Measurements from ENCODE around the gene S100Z. TPM values are rescaled to one million over a fixed set of nuclear protein-coding genes. Genes with fewer than 3 reads are reported as not detected.

S100Z gene
- total RNA-seq, 1 donor from 2014 or later, result not detected

DNA sequence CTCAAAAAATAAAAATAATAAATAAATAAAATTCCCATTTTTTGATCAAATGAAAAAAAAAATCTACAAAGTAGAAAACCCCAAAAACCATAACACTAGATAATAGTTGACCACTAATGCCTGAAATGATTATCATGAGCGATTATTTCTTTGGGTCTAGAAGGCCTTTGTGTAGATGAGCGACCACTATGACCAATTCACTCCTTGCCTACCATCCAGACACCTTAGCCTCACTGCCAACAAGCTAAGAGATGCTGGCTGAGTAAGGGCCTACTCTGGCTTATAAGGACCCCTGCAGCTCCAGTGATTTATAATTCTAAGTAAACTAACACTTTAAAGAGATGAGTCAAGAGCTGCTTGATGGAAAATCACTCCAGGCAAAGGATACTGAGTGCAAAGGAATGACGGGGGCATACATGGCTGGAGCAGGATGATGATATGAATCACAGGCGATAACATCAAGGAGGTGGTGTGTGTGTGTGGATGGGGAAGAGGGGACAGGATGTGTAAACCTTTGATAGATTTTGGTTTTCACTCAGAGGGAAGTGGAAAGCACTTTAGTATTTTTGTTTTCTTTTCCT, 35.7 kb upstream of the S100Z start:
- no peaks in the 10 kb centered on the region for H3K27me3 ChIP-seq (ENCODE audit: control insufficient read depth, insufficient read depth, low read length)
- no peaks in the 10 kb centered on the region for H3K36me3 ChIP-seq (ENCODE audit: control insufficient read depth, insufficient read depth, low read length)
- no peak for TF ChIP-seq CTCF (IDR thresholded peaks at IDR 0.05; ENCODE audit: insufficient read depth, low read length, poor library complexity, severe bottlenecking)
- no peak overlapping the region for H3K4me3 ChIP-seq (ENCODE audit: low read depth, low read length)
- DNase-seq (ENCODE audit: low read depth), result peak; percentile 94

DNA sequence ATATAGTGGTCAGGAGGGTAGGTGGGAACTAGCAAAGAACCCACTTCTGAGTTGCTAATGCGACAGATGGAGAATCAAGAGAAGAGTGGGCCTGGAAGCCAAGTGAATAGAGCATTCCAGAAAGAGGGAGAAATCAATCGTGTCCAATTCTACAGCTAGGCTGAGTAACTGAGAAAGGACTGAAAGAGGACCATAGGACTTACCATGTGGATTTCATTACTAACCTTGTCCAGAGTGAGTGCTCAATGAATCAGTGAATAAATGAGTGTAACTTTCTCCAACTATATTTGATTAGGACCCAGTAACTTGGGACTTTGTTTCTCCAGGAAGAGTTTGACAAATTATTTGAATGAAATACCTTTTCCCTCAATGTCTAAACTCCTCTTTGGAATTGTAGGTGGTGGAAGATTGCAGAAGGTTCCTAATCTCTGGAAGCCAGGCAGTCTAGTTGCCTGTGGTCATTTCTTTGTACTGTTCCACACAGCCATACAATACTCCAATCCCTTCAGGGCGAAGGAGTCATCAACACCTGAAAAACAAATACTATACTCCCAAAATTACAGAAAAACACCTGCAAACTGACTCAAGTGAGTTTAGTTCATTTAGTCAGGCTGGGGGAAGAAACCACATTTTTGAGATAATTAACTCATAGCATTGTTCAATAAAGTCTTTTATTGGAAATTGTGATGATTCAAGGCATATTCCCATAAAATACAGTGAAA, 33.5 kb upstream of the S100Z start:
- H3K4me3 ChIP-seq (ENCODE audit: low read depth, low read length), result no peak overlapping the region
- DNase-seq (ENCODE audit: low read depth), result no peak
- TF ChIP-seq CTCF (IDR thresholded peaks at IDR 0.05; ENCODE audit: insufficient read depth, low read length, poor library complexity, severe bottlenecking), result no peak
- H3K27me3 ChIP-seq (ENCODE audit: control insufficient read depth, insufficient read depth, low read length), result no peaks in the 10 kb centered on the region
- H3K36me3 ChIP-seq (ENCODE audit: control insufficient read depth, insufficient read depth, low read length), result no peaks in the 10 kb centered on the region

GRCh38 chr5:76818844-76819831, 30.7 kb upstream of the S100Z start, which contains the start of gene F2RL1:
TSS of gene F2RL1 (plus strand) at chr5:76819030. CDS start at chr5:76819183, 153 bp downstream.
- TF ChIP-seq CTCF (IDR thresholded peaks at IDR 0.05; ENCODE audit: insufficient read depth, low read length, poor library complexity, severe bottlenecking), result no peak
- no peaks in the 10 kb centered on the region for H3K36me3 ChIP-seq (ENCODE audit: control insufficient read depth, insufficient read depth, low read length)
- no peaks in the 10 kb centered on the region for H3K27me3 ChIP-seq (ENCODE audit: control insufficient read depth, insufficient read depth, low read length)
- peak; percentile 77 for DNase-seq (ENCODE audit: low read depth)
- peak within 1 kb of the TSS; percentile 88 for H3K4me3 ChIP-seq (ENCODE audit: low read depth, low read length)

- DNase-seq (ENCODE audit: low read depth), result no peak
- H3K36me3 ChIP-seq (ENCODE audit: control insufficient read depth, insufficient read depth, low read length), result no peaks in the 10 kb centered on the region
- no peaks in the 10 kb centered on the region for H3K27me3 ChIP-seq (ENCODE audit: control insufficient read depth, insufficient read depth, low read length)
These were observed 29.8 kb upstream of the S100Z start for GRCh38 chr5:76819851-76820525.

More at GRCh38 chr5:76819851-76820525, 29.8 kb upstream of the S100Z start:
- TF ChIP-seq CTCF (IDR thresholded peaks at IDR 0.05; ENCODE audit: insufficient read depth, low read length, poor library complexity, severe bottlenecking), result no peak
- H3K4me3 ChIP-seq (ENCODE audit: low read depth, low read length), result peak overlapping the region; percentile 88

Measured in kidney epithelial cell (primary cell).